Kidney (tissue), 11 donors: ENCODE measurements around the gene ZNG1C. TPM values are rescaled to one million over a fixed set of nuclear protein-coding genes. Genes with fewer than 3 reads are reported as not detected.
"Not testable (repeated sequence)": the region's sequence is repeated elsewhere in the genome, so short reads cannot be mapped to it uniquely, and the experiment has no call there.

Experiments
- DNase-seq, 5 donors: peaks; one replicate each; pipeline ENCODE4 v3.0.0-alpha.2; 2013 to 2020
- FAIRE-seq: peaks from 2 replicates; lab custom pipeline; 2012; peaks lifted over from hg19 to GRCh38; lab: Jason Lieb, UNC
- H3K27ac ChIP-seq, 2 donors: one replicate each; pipeline ENCODE4 v1.7.0; 2013; ENCODE audit warnings: low read depth in 2 of 2, low read length in 2 of 2, inconsistent platforms in 1 of 2
- H3K27me3 ChIP-seq: one replicate; pipeline ENCODE4 v1.7.1; 2013; ENCODE audit warnings: low read length, inconsistent platforms; ENCODE audit not compliant: control insufficient read depth, insufficient read depth
- H3K36me3 ChIP-seq, 3 donors: one replicate each; pipeline versions ENCODE4 v1.7.0 to v1.7.1; 2013; ENCODE audit warnings: low read length in 3 of 3, control low read depth in 1 of 3, inconsistent platforms in 1 of 3; ENCODE audit not compliant: insufficient read depth in 3 of 3, control insufficient read depth in 2 of 3
- H3K4me1 ChIP-seq, 3 donors: one replicate each; pipeline versions ENCODE4 v1.7.0 to v1.7.1; 2013; ENCODE audit warnings: low read length in 3 of 3, inconsistent platforms in 1 of 3, low read depth in 1 of 3; ENCODE audit not compliant: control insufficient read depth in 2 of 3, insufficient read depth in 2 of 3
- H3K4me3 ChIP-seq, 3 donors: one replicate each; pipeline versions ENCODE4 v1.7.0 to v1.8.1; 2013; ENCODE audit warnings: low read length in 3 of 3, control low read depth in 1 of 3, inconsistent platforms in 1 of 3
- H3K9ac ChIP-seq, 3 donors: one replicate each; pipeline versions ENCODE4 v1.7.0 to v1.7.1; 2013; ENCODE audit warnings: low read length in 3 of 3, control low read depth in 1 of 3, inconsistent platforms in 1 of 3
- H3K9me3 ChIP-seq, 3 donors: one replicate each; pipeline versions ENCODE4 v1.7.0 to v1.7.1; 2013; ENCODE audit warnings: low read length in 3 of 3, control low read depth in 1 of 3, inconsistent platforms in 1 of 3; ENCODE audit not compliant: control insufficient read depth in 2 of 3, insufficient read depth in 1 of 3
- intact Hi-C: fragments of 100-400 bp; cut with DNase I; formaldehyde crosslinking; loops from one replicate; pipeline ENCODE4 v1.11.1; 2022
- polyA plus RNA-seq: library from polyadenylated mRNA; stranded (reverse); fragments of 350-450 nt; fragmentation: Illumina TruSeq; extraction: RNeasy Lipid Tissue Mini Kit (QIAGEN cat#74804); gene quantifications from one replicate; pipeline ENCODE4 v1.2.3, GENCODE V29; 2014; ENCODE audit warnings: low read depth, low replicate concordance; ENCODE audit not compliant: insufficient read depth
- total RNA-seq: library from RNA; stranded (reverse); fragmentation: NEBNext Ultra II Directional; extraction: Animal tissue kit (Norgen Biotek cat#: 25700); gene quantifications from one replicate; pipeline ENCODE4 v1.2.1, GENCODE V29; 2021
- donor health status: control.
- donor health status: control.
- donor health status: DM: yes; HTN: yes; CAD: no.
- donor health status: Normal renal cell carcinoma (clear cell type).

Gene ZNG1C
- total and polyA plus RNA-seq, 2 donors from 2014 or later, result 15.0 to 30.4 TPM

DNA sequence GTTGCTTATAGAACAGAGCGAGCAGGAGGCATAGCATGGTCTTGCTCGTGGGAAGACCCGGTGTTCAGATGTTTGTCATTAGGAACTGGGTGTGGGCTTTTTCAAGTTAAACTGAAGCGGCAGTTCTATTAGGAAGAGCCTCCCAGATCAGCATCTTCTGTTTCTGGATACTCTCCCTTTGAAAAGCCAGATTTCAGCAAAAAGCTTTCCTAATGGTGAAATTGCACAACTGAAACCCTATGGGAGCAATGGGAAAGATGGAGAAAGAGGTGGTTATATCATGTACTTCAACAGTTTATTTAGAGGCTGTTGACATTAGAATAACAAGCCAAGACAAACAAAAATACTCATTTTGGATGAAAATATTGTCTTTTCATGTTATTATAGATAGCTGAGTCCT is 102.2 kb downstream of the ZNG1C start:
- H3K4me3 ChIP-seq, H3K36me3 ChIP-seq, H3K27me3 ChIP-seq, H3K9ac ChIP-seq, FAIRE-seq, H3K9me3 ChIP-seq, H3K27ac ChIP-seq, DNase-seq, intact Hi-C loops, H3K4me1 ChIP-seq: not testable (repeated sequence)

Other genes with a start within 250 kb of the ZNG1C start
- gene FOXD4L3, start 60.9 kb downstream of the ZNG1C start, total RNA-seq, result not detected
- gene FOXD4L3, start 60.9 kb downstream of the ZNG1C start, polyA plus RNA-seq, result not detected
- gene PGM5, start 114.6 kb downstream of the ZNG1C start, total RNA-seq, result 53.1 TPM
- 16.3 TPM for gene PGM5, start 114.6 kb downstream of the ZNG1C start, polyA plus RNA-seq